GM10266 (cell line): ENCODE measurements around the gene CCHCR1.

Source experiments
- DNase-seq: peaks from one replicate; pipeline ENCODE4 v3.0.0; 2012; ENCODE audit errors: extremely low spot score
- CTCF ChIP-seq: IDR thresholded peaks from 2 replicates; pipeline ENCODE4 v1.5.1; 2012; ENCODE audit warnings: mild to moderate bottlenecking, low read depth; ENCODE audit not compliant: control insufficient read depth, insufficient read depth; ENCODE audit errors: missing control alignments

The CCHCR1 gene

GRCh38 chr6:31180500-31180899, 22.9 kb upstream of the CCHCR1 start:
- no peak for DNase-seq
- no peak for TF ChIP-seq CTCF

GRCh38 chr6:31179896-31180295, 22.3 kb upstream of the CCHCR1 start:
- TF ChIP-seq CTCF = no peak
- DNase-seq = no peak

- DNase-seq = no peak
- TF ChIP-seq CTCF = no peak
Observed at GRCh38 chr6:31179042-31179386, 21.4 kb upstream of the CCHCR1 start.

GRCh38 chr6:31178143-31179041, 20.8 kb upstream of the CCHCR1 start:
- DNase-seq = no peak
- TF ChIP-seq CTCF = no peak

- TF ChIP-seq CTCF = no peak
- DNase-seq = no peak
Observed at GRCh38 chr6:31175971-31176370, 18.4 kb upstream of the CCHCR1 start.

GRCh38 chr6:31174378-31174777, 16.8 kb upstream of the CCHCR1 start:
- no peak for DNase-seq
- no peak for TF ChIP-seq CTCF

- TF ChIP-seq CTCF = no peak
- no peak for DNase-seq
Observed at GRCh38 chr6:31173406-31173805, 15.8 kb upstream of the CCHCR1 start.
